Measurements from ENCODE around the gene LSR.
A peak's percentile ranks its signal among the peaks of the same experiment; 100 is the strongest.

Gene LSR

GRCh38 chr19:35251456-35251855 is 2.7 kb downstream of the LSR start:
- TF ChIP-seq ZFX (IDR thresholded peaks at IDR 0.05; ENCODE audit: borderline replicate concordance) (no peak), CTCF (IDR thresholded peaks at IDR 0.05) (no peak)
- H3K27ac ChIP-seq = no peak overlapping the region

- TF ChIP-seq ZFX (IDR thresholded peaks at IDR 0.05; ENCODE audit: borderline replicate concordance) (no peak), CTCF (IDR thresholded peaks at IDR 0.05) (no peak)
- no peak overlapping the region for H3K27ac ChIP-seq
Observed at GRCh38 chr19:35253316-35254286, 4.8 kb downstream of the LSR start.

- TF ChIP-seq CTCF (IDR thresholded peaks at IDR 0.05) (no peak), ZFX (IDR thresholded peaks at IDR 0.05; ENCODE audit: borderline replicate concordance) (no peak)
- H3K27ac ChIP-seq = no peak overlapping the region
Observed at GRCh38 chr19:35254341-35255297, 5.8 kb downstream of the LSR start.

GRCh38 chr19:35256566-35256965 is 7.8 kb downstream of the LSR start:
- TF ChIP-seq CTCF (IDR thresholded peaks at IDR 0.05) (no peak), ZFX (IDR thresholded peaks at IDR 0.05; ENCODE audit: borderline replicate concordance) (no peak)
- no peak overlapping the region for H3K27ac ChIP-seq

GRCh38 chr19:35257113-35257461 is 8.3 kb downstream of the LSR start:
- TF ChIP-seq CTCF (IDR thresholded peaks at IDR 0.05) = no peak
- TF ChIP-seq ZFX (IDR thresholded peaks at IDR 0.05; ENCODE audit: borderline replicate concordance) = no peak
- no peak overlapping the region for H3K27ac ChIP-seq

- TF ChIP-seq ZFX (IDR thresholded peaks at IDR 0.05; ENCODE audit: borderline replicate concordance) (no peak), CTCF (IDR thresholded peaks at IDR 0.05) (no peak)
- peak overlapping the region; percentile 98; the same call in 1 of the 2 replicates for H3K27ac ChIP-seq
Observed at GRCh38 chr19:35260694-35261304, 12.0 kb downstream of the LSR start.

Measured in 22Rv1 (cell line).